Measurements from ENCODE around the gene CASP3. TPM values are rescaled to one million over a fixed set of nuclear protein-coding genes. Genes with fewer than 3 reads are reported as not detected.
"Not testable (repeated sequence)": the region's sequence is repeated elsewhere in the genome, so short reads cannot be mapped to it uniquely, and the experiment has no call there.

Gene CASP3
- total and polyA plus RNA-seq, 11 donors: 7.3 to 32.0 (median 15.8) TPM

DNA sequence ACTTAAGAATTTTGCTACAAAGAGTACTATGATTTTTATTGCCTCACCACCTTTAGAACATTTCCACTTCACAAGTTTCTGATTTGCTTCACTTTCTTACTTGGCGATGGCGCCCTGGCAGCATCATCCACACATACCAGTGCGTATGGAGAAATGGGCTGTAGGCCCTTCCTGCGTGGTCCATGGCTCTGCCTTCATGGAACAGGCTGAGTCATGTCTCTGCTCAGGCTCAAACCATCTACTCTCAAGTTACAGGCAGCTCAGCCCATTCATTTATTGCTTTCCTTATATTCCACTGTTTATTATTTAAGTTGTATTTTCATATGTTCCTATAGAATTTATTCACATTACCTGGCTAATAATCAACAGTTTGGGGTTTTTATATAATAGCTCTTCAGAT, 21.1 kb downstream of the CASP3 start:
- 97 to 98% (median 97%) methylated on average over 4 of the region's 4 CpGs for WGBS, 4 donors
- Histone ChIP-seq H3K27me3 (no peaks in the 10 kb centered on the region), H3K9me3 (no peaks in the 10 kb centered on the region), H3K4me1 (no peaks in the 10 kb centered on the region), H3K27ac (no peak overlapping the region), H3K36me3 (peaks cover 0 to 74% (median 64%) of the 10 kb centered on the region in 9 donors), H3K4me3 (no peak overlapping the region)
- TF ChIP-seq, protein P1, sequence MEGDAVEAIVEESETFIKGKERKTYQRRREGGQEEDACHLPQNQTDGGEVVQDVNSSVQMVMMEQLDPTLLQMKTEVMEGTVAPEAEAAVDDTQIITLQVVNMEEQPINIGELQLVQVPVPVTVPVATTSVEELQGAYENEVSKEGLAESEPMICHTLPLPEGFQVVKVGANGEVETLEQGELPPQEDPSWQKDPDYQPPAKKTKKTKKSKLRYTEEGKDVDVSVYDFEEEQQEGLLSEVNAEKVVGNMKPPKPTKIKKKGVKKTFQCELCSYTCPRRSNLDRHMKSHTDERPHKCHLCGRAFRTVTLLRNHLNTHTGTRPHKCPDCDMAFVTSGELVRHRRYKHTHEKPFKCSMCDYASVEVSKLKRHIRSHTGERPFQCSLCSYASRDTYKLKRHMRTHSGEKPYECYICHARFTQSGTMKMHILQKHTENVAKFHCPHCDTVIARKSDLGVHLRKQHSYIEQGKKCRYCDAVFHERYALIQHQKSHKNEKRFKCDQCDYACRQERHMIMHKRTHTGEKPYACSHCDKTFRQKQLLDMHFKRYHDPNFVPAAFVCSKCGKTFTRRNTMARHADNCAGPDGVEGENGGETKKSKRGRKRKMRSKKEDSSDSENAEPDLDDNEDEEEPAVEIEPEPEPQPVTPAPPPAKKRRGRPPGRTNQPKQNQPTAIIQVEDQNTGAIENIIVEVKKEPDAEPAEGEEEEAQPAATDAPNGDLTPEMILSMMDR (IDR thresholded peaks at IDR 0.05): no peak
- no peak for TF ChIP-seq POLR2A (IDR thresholded peaks at IDR 0.05)
- DNase-seq: no peak
- intact Hi-C loops (cut with DNase I): no loop called here
- ATAC-seq: no peak

DNA sequence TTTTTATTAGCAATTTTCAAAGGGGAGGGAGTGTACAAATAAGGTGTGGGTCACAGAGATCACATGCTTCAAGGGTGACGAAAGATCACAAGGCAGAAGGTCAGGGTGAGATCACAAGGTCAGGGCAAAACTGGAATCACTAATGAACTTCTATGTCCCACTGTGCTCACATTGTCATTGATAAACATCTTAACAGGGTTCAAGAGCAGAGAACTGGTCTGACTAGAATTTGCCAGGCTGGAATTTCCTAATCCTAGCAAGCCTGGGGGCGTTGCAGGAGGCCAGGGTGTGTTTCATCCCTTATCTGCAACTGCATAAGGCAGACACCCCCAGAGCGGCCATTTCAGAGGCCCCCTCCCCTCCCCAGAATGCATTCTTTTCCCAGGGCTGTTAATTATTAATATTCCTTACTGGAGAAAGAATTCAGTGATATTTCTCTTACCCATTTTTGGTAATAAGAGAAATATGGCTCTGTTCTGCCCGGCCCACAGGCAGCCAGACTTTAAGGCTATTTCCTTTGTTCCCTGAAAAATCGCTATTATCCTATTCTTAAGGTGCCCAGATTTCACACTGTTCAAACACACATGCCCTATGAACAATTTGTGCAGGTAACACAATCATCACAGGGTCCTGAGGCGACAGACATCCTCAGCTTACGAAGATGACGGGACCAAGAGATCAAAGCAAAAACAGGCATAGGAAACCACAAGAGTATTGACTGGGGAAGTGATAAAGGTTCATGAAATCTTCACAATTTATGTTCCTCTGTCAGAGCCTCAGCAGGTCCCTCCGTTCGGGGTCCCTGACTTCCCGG, 23.3 kb downstream of the CASP3 start:
- H3K27ac ChIP-seq; H3K4me3 ChIP-seq; ATAC-seq; H3K27me3 ChIP-seq; H3K9me3 ChIP-seq; DNase-seq; intact Hi-C loops (cut with DNase I); H3K4me1 ChIP-seq: not testable (repeated sequence)
- peaks cover 0 to 53% (median 45%) of the 10 kb centered on the region in 9 donors for H3K36me3 ChIP-seq
- WGBS, 4 donors: 92 to 98% (median 94%) methylated on average over 11 of the region's 11 CpGs

DNA sequence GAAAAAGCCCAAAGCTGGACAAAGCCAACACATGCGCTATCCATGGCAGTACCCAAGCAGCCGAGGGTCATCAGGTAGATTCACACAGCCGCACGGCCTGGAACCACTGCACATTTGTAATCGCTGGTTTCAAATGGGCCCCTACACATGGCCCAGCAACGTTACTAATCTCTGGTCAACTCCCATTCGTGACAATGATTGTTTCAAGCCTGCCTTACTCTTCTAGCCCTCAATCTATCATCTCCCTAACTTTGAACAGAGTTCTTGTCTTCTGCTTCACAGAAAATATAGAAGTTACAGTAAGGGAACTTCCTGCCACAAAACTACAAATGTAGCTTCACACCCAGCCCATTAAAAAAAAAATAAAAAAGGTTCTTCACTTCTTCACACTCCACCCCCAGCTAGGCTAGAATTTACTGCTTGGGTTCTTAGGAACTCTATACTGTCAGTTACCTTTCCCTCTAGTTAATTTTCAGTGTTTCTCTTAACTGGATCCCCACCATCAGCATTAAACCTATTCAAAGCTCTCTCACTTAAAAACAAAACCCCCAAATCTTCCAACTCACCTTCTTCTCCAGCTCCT, 24.2 kb downstream of the CASP3 start:
- Histone ChIP-seq H3K4me1 (no peaks in the 10 kb centered on the region), H3K36me3 (peaks cover 0 to 43% (median 36%) of the 10 kb centered on the region in 9 donors), H3K27me3 (no peaks in the 10 kb centered on the region), H3K27ac (no peak overlapping the region), H3K4me3 (no peak overlapping the region), H3K9me3 (no peaks in the 10 kb centered on the region)
- 90 to 94% (median 91%) methylated on average over 7 of the region's 7 CpGs for WGBS, 4 donors
- DNase-seq: no peak
- ATAC-seq: no peak
- intact Hi-C loops (cut with DNase I): no loop called here
- TF ChIP-seq, protein P1 (IDR thresholded peaks at IDR 0.05): no peak
- TF ChIP-seq POLR2A (IDR thresholded peaks at IDR 0.05): no peak

DNA sequence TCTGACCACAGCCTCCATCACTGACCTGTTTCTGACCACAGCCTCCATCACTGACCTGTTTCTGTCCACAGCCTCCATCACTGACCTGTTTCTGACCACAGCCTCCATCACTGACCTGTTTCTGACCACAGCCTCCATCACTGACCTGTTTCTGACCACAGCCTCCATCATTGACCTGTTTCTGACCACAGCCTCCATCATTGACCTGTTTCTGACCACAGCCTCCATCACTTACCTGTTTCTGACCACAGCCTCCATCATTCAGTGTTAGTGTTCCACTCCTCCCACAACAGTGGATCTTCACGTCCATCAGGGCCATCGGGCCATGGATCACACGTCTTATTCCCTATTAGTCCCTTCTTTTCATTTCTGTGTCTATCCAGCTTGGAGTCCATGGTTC, 24.7 kb downstream of the CASP3 start:
- WGBS, 4 donors: 97 to 99% (median 98%) methylated on average over 3 of the region's 3 CpGs
- intact Hi-C loops (cut with DNase I): not testable (repeated sequence)

DNA sequence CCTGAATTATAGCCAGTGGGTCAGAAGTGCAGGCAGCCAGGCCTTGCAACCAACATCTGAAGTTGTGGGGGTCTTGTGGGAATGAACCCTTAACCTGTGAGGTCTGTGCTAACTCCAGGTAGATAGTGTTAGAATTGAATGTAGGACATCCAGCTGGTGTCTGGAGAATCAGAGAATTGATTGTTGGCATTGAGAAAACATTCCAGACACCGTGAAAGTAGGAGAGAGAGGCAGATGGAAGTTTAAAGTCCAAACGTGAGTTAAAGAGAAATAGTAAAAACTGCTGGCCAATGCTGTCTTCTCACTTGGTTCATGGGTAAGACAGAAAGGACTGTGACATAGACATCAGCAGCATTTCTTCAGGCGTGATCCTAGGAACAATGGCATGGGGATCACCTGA, 27.7 kb downstream of the CASP3 start:
- Histone ChIP-seq H3K9me3 (no peaks in the 10 kb centered on the region), H3K27me3 (no peaks in the 10 kb centered on the region), H3K27ac (no peak overlapping the region), H3K4me3 (no peak overlapping the region), H3K36me3 (peaks cover 0 to 9% (median 3%) of the 10 kb centered on the region in 9 donors), H3K4me1 (peaks cover 0 to 9% (median 0%) of the 10 kb centered on the region in 12 donors)
- intact Hi-C loops (cut with DNase I): no loop called here
- no peak for DNase-seq
- 88 to 92% (median 90%) methylated on average over 3 of the region's 3 CpGs for WGBS, 4 donors
- no peak for ATAC-seq
- no peak for TF ChIP-seq POLR2A (IDR thresholded peaks at IDR 0.05)
- TF ChIP-seq, protein P1 (IDR thresholded peaks at IDR 0.05): no peak

More for the DNA sequence above, 24.7 kb downstream of the CASP3 start:
- ATAC-seq, H3K27me3 ChIP-seq, H3K4me1 ChIP-seq, DNase-seq, H3K4me3 ChIP-seq, H3K9me3 ChIP-seq, H3K27ac ChIP-seq: not testable (repeated sequence)
- H3K36me3 ChIP-seq: peaks cover 0 to 38% (median 30%) of the 10 kb centered on the region in 9 donors
